Esophagus squamous epithelium (tissue), 4 donors: Measurements from ENCODE around the gene SCYL3.

Source experiments
- POLR2A ChIP-seq, 4 donors: fragments of 450-650 bp; IDR thresholded peaks; one replicate each; pipeline ENCODE4 v1.6.1; 2017; ENCODE audit warnings: antibody characterized with exemption in 4 of 4, mild to moderate bottlenecking in 4 of 4, moderate library complexity in 3 of 4
- TF ChIP-seq, protein P1 (sequence below), 6 experiments: fragments of 450-650 bp in 4 of 6; fragments of 200-600 bp in 2 of 6; sonication (generic) in 2 of 6; IDR thresholded peaks; one replicate each; pipeline ENCODE4 v1.5.1; 2016 to 2019; ENCODE audit warnings: antibody characterized with exemption in 6 of 6, mild to moderate bottlenecking in 4 of 6, moderate library complexity in 4 of 6

DNA sequence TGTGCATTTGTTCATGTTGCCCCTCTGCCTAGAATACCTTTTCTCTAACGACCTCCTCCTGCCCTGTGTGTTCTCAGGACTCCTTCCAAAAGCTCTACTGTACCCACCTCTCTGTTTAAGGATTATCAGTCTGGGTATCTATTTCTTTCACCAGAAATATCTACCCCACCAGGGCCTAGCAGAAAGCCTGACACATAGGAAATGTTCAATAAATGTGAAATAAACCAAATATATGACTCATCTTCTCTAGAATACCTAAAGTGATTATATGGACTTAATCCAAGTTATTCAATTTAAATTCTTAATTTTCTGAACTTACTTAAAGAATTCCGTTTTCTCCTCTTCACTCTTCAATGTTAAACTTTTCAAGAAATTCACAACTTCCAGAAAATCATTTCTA is 27.1 kb downstream of the SCYL3 start:
- TF ChIP-seq, protein P1, sequence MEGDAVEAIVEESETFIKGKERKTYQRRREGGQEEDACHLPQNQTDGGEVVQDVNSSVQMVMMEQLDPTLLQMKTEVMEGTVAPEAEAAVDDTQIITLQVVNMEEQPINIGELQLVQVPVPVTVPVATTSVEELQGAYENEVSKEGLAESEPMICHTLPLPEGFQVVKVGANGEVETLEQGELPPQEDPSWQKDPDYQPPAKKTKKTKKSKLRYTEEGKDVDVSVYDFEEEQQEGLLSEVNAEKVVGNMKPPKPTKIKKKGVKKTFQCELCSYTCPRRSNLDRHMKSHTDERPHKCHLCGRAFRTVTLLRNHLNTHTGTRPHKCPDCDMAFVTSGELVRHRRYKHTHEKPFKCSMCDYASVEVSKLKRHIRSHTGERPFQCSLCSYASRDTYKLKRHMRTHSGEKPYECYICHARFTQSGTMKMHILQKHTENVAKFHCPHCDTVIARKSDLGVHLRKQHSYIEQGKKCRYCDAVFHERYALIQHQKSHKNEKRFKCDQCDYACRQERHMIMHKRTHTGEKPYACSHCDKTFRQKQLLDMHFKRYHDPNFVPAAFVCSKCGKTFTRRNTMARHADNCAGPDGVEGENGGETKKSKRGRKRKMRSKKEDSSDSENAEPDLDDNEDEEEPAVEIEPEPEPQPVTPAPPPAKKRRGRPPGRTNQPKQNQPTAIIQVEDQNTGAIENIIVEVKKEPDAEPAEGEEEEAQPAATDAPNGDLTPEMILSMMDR (IDR thresholded peaks at IDR 0.05) = no peak
- TF ChIP-seq POLR2A (IDR thresholded peaks at IDR 0.05) = no peak
